ENCODE data around the gene CEP85. TPM values are rescaled to one million over a fixed set of nuclear protein-coding genes. Genes with fewer than 3 reads are reported as not detected.

The CEP85 gene
- total and polyA plus RNA-seq, 9 of the 15 experiments (the other 6 are each of a cell fraction or from before 2014, with no cell fraction given) = 42.1 to 140 (median 92.6) TPM

DNA sequence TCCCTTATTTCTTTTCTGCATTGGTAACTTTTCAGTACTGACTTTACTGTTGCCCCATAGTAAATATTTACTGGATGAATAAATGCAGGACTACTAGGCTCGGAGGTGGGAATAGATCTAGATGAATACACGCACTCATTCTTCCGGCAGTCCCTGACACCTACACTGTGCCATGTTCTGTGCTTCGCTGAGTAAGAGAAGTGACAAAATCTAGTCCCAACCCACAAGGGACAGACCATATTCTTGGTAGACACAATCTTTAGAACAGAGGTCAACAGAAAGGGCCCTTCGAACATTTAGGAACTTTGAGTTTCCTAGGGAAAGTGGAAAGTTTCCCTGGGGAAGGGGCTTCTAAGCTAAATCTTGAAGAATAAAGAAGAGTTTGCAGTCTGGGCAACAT, 80.5 kb downstream of the CEP85 start:
- no peak for FAIRE-seq
- H3K27ac ChIP-seq (ENCODE audit: extremely low read depth, low read depth, low read length) = no peak overlapping the region
- 67% methylated on average over 5 of the region's 5 CpGs for WGBS (ENCODE audit: insufficient coverage, low coverage, missing lambda C conversion rate)
- no peaks in the 10 kb centered on the region for H3K36me3 ChIP-seq (ENCODE audit: control insufficient read depth, insufficient read depth, low read length)
- peaks cover 36 to 47% of the 10 kb centered on the region in 2 experiments for H3K4me1 ChIP-seq (replicated peaks in 1 of 2; ENCODE audit: control insufficient read depth in 2 of 2, insufficient read depth in 2 of 2, low read length in 2 of 2)
- H4K20me1 ChIP-seq (replicated peaks; ENCODE audit: control insufficient read depth, insufficient read depth, low read length) = no peaks in the 10 kb centered on the region
- H3K4me2 ChIP-seq (ENCODE audit: insufficient read depth, low read length) = no peak overlapping the region
- CTCF ChIA-PET (ENCODE audit: low intra/inter-chr PET ratio) = no interaction called here
- ATAC-seq = no peak
- H3K9ac ChIP-seq (ENCODE audit: insufficient read depth in 1 of 2, low read depth in 2 of 2, low read length in 2 of 2) = no peak overlapping the region
- in situ Hi-C loops (cut with MboI) = no loop called here
- no peak for DNase-seq (ENCODE audit: extremely low read depth in 1 of 4, low spot score in 3 of 4)
- POLR2A ChIA-PET = interaction anchor here (0.7 to 1.6 kb wide), 5 partner anchors 9 to 29 kb away, joined by 3 to 9 read pairs (median 5); no protein-coding TSS in a partner anchor
- no peaks in the 10 kb centered on the region for H3K9me3 ChIP-seq (replicated peaks; ENCODE audit: control insufficient read depth, insufficient read depth, low read depth, low read length)
- no peak for TF ChIP-seq ZNF239 (CRISPR knock-in tag; IDR thresholded peaks at IDR 0.05)
- TF ChIP-seq NFXL1 (CRISPR knock-in tag; IDR thresholded peaks at IDR 0.05) = no peak
- TF ChIP-seq RB1 (IDR thresholded peaks at IDR 0.05; ENCODE audit: low read depth) = no peak
- TF ChIP-seq, protein P1, sequence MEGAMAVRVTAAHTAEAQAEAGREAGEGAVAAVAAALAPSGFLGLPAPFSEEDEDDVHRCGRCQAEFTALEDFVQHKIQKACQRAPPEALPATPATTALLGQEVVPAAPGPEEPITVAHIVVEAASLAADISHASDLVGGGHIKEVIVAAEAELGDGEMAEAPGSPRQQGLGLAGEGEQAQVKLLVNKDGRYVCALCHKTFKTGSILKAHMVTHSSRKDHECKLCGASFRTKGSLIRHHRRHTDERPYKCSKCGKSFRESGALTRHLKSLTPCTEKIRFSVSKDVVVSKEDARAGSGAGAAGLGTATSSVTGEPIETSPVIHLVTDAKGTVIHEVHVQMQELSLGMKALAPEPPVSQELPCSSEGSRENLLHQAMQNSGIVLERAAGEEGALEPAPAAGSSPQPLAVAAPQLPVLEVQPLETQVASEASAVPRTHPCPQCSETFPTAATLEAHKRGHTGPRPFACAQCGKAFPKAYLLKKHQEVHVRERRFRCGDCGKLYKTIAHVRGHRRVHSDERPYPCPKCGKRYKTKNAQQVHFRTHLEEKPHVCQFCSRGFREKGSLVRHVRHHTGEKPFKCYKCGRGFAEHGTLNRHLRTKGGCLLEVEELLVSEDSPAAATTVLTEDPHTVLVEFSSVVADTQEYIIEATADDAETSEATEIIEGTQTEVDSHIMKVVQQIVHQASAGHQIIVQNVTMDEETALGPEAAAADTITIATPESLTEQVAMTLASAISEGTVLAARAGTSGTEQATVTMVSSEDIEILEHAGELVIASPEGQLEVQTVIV (CRISPR knock-in tag; IDR thresholded peaks at IDR 0.05; ENCODE audit: borderline replicate concordance) = no peak
- TF ChIP-seq MAZ (CRISPR knock-in tag; conservative IDR thresholded peaks at IDR 0.05 in 1 of 2, IDR thresholded peaks at IDR 0.05 in 1 of 2) = no peak
- TF ChIP-seq, protein P2, sequence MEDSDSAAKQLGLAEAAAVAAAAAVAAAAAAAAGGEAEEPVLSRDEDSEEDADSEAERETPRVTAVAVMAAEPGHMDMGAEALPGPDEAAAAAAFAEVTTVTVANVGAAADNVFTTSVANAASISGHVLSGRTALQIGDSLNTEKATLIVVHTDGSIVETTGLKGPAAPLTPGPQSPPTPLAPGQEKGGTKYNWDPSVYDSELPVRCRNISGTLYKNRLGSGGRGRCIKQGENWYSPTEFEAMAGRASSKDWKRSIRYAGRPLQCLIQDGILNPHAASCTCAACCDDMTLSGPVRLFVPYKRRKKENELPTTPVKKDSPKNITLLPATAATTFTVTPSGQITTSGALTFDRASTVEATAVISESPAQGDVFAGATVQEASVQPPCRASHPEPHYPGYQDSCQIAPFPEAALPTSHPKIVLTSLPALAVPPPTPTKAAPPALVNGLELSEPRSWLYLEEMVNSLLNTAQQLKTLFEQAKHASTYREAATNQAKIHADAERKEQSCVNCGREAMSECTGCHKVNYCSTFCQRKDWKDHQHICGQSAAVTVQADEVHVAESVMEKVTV (CRISPR knock-in tag; IDR thresholded peaks at IDR 0.05) = no peak
- TF ChIP-seq HNRNPL (IDR thresholded peaks at IDR 0.05; ENCODE audit: low read depth, low read length) = no peak
- H3K79me2 ChIP-seq (ENCODE audit: control insufficient read depth, insufficient read depth, low read length) = peaks cover 2% of the 10 kb centered on the region; the same call in 1 of the 3 replicates
- H3K9me1 ChIP-seq (ENCODE audit: control insufficient read depth, insufficient read depth, low read length) = no peaks in the 10 kb centered on the region
- BruUV-seq (replicated peaks) = no TSS peak
- no peak overlapping the region for H2AFZ ChIP-seq (ENCODE audit: low read depth, low read length)
- no peak overlapping the region for H3K4me3 ChIP-seq
- no peaks in the 10 kb centered on the region for H3K27me3 ChIP-seq (ENCODE audit: control insufficient read depth in 2 of 2, insufficient read depth in 2 of 2, low read length in 2 of 2)
- intact Hi-C loops (cut with micrococcal nuclease) = no loop called here

Measured in K562 (cell line).